Glutamatergic neuron (in vitro differentiated cells): ENCODE results near the gene ZNF132. TPM values are rescaled to one million over a fixed set of nuclear protein-coding genes. Genes with fewer than 3 reads are reported as not detected.

Source experiments
- DNase-seq: peaks from one replicate; pipeline ENCODE4 v3.0.0; 2022
- H3K27ac Mint-ChIP-seq: one replicate; pipeline ENCODE4 v1.8.0; 2020; ENCODE audit warnings: mild to moderate bottlenecking, mixed read lengths, inconsistent platforms; ENCODE audit not compliant: unreplicated experiment
- H3K27me3 Mint-ChIP-seq: one replicate; pipeline ENCODE4 v1.8.0; 2020; ENCODE audit warnings: mild to moderate bottlenecking, moderate library complexity, mixed read lengths, inconsistent platforms; ENCODE audit not compliant: unreplicated experiment
- H3K36me3 Mint-ChIP-seq: one replicate; pipeline ENCODE4 v1.8.0; 2020; ENCODE audit warnings: mild to moderate bottlenecking, mixed read lengths, inconsistent platforms; ENCODE audit not compliant: unreplicated experiment
- H3K4me1 Mint-ChIP-seq: one replicate; pipeline ENCODE4 v1.8.0; 2020; ENCODE audit warnings: mild to moderate bottlenecking, low read depth, mixed read lengths, inconsistent platforms; ENCODE audit not compliant: unreplicated experiment
- H3K4me3 Mint-ChIP-seq: one replicate; pipeline ENCODE4 v1.8.0; 2020; ENCODE audit warnings: mild to moderate bottlenecking, mixed read lengths, inconsistent platforms; ENCODE audit not compliant: unreplicated experiment
- H3K9me3 Mint-ChIP-seq: one replicate; pipeline ENCODE4 v1.8.0; 2020; ENCODE audit warnings: mild to moderate bottlenecking, moderate library complexity, mixed read lengths, inconsistent platforms; ENCODE audit not compliant: unreplicated experiment
- CTCF ChIP-seq: fragments of 200-600 bp; sonication (generic); IDR thresholded peaks from one replicate; pipeline ENCODE4 v1.5.0; 2021; ENCODE audit not compliant: partially characterized antibody, unreplicated experiment
- total RNA-seq: library from RNA; stranded (reverse); fragmentation: NEBNext Ultra II Directional; extraction: Animal tissue kit (Norgen Biotek cat#: 25700); gene quantifications from one replicate; pipeline ENCODE4 v1.2.1, GENCODE V29; 2021; ENCODE audit not compliant: unreplicated experiment

Gene ZNF132
- total RNA-seq, 1 donor from 2014 or later: 4.9 TPM

- peaks cover 5% of the 10 kb centered on the region for H3K4me1 Mint-ChIP-seq
- peak; percentile 99 for DNase-seq
- H3K4me3 Mint-ChIP-seq: peak within 1 kb of the TSS; percentile 87
- H3K36me3 Mint-ChIP-seq: no peaks in the 10 kb centered on the region
- H3K9me3 Mint-ChIP-seq: no peaks in the 10 kb centered on the region
- TF ChIP-seq CTCF: no peak
- H3K27me3 Mint-ChIP-seq: peaks cover 7% of the 10 kb centered on the region
- peak within 1 kb of the TSS; percentile 57 for H3K27ac Mint-ChIP-seq
Measured at GRCh38 chr19:58466760-58467589, 27.0 kb upstream of the ZNF132 start, which contains the start of gene ZNF324. TSS of gene ZNF324 (plus strand) at chr19:58467080. CDS start at chr19:58469186, 2,106 bp downstream.

GRCh38 chr19:58466089-58466759 lies 26.3 kb upstream of the ZNF132 start:
- Mint-ChIP-seq H3K27me3 (peaks cover 7% of the 10 kb centered on the region), H3K27ac (peak overlapping the region; percentile 52), H3K9me3 (no peaks in the 10 kb centered on the region), H3K36me3 (no peaks in the 10 kb centered on the region), H3K4me3 (peak overlapping the region; percentile 79), H3K4me1 (peaks cover 5% of the 10 kb centered on the region)
- DNase-seq: no peak
- no peak for TF ChIP-seq CTCF

- Mint-ChIP-seq H3K27me3 (peaks cover 5% of the 10 kb centered on the region), H3K36me3 (no peaks in the 10 kb centered on the region), H3K4me3 (no peak overlapping the region), H3K27ac (no peak overlapping the region), H3K4me1 (no peaks in the 10 kb centered on the region), H3K9me3 (peaks cover 2% of the 10 kb centered on the region)
- DNase-seq: no peak
- TF ChIP-seq CTCF: no peak
Measured at GRCh38 chr19:58460039-58460438, 20.1 kb upstream of the ZNF132 start.

- Mint-ChIP-seq H3K4me3 (no peak overlapping the region), H3K27me3 (peaks cover 10% of the 10 kb centered on the region), H3K27ac (no peak overlapping the region), H3K4me1 (peaks cover 6% of the 10 kb centered on the region), H3K36me3 (peaks cover 4% of the 10 kb centered on the region), H3K9me3 (peaks cover 9% of the 10 kb centered on the region)
- no peak for TF ChIP-seq CTCF
- no peak for DNase-seq
Measured at GRCh38 chr19:58456111-58456510, 16.2 kb upstream of the ZNF132 start.

GRCh38 chr19:58455306-58455705 lies 15.4 kb upstream of the ZNF132 start:
- H3K36me3 Mint-ChIP-seq: peaks cover 8% of the 10 kb centered on the region
- peaks cover 15% of the 10 kb centered on the region for H3K9me3 Mint-ChIP-seq
- H3K4me1 Mint-ChIP-seq: peaks cover 9% of the 10 kb centered on the region
- no peak overlapping the region for H3K4me3 Mint-ChIP-seq
- no peak for TF ChIP-seq CTCF
- H3K27ac Mint-ChIP-seq: no peak overlapping the region
- peaks cover 16% of the 10 kb centered on the region for H3K27me3 Mint-ChIP-seq
- DNase-seq: no peak
